DMS 273 (cell line): ENCODE measurements around the gene IL13RA1.
"Not testable (repeated sequence)": the region's sequence is repeated elsewhere in the genome, so short reads cannot be mapped to it uniquely, and the experiment has no call there.

Experiments used
- DNase-seq: peaks from one replicate; lab custom pipeline; 2025; ENCODE audit not compliant: unreplicated experiment; lab: John Stamatoyannopoulos, UW

The IL13RA1 gene

DNA sequence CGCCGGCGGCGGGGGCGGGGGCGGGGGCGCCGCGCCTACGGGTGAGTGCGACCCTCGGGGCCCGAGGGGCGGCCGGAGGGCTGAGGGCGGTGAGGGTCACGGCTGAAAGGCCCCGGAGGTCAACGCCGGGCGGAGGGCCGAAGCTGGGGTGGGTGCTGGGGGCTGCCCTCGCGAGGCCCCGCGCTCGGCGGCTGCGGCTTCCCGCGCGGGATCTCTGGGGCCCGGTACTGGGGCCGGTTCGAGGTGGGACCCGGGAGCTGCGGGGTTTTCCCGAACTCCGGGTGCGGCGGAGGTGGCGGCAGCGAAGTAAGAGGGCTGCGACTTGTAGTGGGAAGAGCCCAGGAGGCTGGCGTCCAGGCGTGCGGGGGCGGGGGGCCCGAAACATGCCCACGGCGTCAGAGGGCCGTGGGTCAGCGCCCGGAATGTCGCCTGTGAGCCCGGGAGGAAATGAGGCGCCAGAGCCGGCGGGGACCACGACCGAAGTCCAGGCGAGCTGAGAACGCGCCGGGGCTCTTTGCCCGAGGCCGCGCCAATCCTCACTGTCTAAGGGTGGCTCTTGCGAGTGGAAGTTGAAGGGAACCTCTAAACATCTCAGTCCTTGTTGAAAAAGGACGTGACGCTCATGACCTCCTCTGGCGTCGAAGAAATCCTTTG lies 407 bp downstream of the IL13RA1 start:
- peak; percentile 49 for DNase-seq

DNA sequence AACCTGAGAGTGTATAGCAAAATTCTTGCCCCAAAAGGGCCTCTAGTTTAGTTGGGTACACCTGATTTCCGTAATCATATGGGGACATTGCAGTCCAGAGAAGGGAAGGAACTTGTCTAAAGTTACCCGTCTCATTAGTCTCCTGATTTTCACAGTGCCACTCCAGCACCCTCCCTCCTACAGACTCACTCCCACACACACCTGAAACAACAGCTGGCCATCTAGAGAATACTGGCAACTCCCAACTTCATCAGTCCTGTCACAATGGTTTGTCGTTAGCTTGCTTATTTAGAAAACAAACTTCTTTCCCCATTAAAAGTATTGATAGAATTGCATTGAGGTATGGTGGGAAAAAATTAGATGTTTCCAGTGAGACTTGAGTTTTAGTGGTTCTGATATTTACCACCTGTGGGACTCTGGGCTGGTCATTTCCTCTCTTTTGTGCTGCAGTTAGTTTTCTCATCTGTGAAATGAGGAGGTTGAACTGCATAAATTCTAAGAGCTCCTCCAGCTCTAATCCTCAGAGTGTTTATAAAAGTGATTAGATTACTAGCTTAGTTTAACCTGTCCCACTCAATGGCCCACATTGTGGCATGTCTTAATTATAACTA lies 1.7 kb downstream of the IL13RA1 start:
- no peak for DNase-seq

DNA sequence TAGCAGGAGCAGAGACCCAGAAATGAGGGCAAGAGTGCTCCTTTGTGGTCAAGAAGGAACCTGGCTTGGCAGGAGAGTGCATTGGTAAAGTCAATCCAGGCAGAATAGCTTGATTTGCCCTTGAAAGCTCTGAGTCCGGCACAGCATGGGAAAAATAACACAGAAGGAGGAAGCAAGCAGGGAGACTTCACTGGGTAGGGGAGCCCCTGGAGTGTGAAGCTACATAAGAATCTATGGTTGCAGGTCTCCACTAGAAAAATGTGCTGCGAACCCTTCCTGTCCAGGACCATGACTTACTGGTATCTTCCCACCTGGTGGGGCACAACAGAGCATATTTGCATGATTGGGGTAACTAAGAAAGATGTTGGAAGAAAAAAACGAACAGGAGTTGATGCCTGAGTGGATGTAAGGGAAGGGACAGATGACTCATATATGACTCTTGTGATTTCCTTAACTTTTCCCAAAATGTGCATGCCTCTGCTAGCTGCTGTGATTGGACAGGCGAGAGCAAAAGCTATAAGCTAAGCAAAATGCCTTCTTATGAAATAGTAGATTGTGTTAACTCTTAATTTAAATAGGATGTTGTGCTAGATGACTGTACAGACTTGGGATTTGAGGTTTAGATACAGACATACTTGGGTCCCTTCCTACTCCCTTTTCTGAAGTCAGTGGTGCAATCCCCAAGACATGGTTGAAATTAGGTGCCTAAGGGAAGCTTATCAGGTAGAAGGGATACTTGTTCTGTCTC lies 3.3 kb downstream of the IL13RA1 start:
- no peak for DNase-seq

DNA sequence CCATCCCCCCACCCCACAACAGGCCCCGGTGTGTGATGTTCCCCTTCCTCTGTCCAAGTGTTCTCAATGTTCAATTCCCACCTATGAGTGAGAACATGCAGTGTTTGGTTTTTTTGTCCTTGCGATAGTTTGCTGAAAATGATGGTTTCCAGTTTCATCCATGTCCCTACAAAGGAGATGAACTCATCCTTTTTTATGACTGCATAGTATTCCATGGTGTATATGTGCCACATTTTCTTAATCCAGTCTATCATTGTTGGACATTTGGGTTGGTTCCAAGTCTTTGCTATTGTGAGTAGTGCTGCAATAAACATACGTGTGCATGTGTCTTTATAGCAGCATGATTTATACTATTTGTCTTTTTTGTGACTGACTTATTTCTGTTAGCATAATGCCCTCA lies 5.1 kb downstream of the IL13RA1 start:
- DNase-seq: not testable (repeated sequence)

DNA sequence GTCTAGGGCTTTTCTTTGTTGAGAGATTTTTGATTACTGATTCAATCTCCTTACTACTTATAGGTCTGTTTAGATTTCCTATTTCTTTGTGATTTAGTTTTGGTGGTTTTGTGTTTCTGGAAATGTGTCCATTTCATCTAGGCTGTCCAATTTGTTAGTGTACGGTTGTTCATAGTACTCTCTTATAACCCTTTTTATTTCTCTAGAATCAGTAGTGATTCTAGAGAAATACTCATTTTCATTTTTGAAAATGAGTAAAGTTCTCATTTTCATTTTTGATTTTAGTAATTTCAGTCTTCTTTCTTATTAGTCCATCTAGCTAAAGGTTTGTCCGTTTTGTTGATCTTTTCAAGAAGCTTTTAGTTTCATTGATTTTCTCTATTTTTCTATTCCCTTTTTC lies 7.5 kb downstream of the IL13RA1 start:
- DNase-seq: no peak

DNA sequence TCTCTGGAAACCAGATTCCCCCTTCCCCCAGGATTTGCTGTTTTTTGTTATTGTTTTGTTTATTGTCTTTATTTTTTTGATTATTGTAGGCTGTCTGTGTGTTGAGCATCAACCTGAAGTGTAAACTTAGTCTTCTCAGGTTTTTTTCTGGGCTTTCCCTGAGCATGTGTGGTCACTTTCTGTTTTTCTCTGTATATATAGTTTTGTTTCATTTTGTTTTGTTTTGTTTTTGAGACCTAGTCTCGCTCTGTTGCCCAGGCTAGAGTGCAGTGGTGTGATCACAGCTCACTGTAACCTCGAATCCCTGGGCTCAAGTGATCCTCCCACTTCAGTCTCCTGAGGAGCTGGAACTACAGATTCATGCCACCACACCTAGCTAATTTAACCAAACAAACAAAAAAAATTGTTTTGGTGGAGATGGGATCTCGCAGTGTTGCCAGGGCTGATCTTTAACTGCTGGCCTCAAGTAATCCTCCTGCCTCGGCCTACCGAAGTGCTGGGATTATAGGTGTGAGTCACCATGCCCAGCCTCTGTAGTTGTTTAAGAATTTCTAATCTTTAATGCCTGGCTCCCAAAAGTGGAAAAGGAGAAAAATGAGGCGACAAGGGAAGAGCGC lies 9.1 kb downstream of the IL13RA1 start:
- DNase-seq: no peak

DNA sequence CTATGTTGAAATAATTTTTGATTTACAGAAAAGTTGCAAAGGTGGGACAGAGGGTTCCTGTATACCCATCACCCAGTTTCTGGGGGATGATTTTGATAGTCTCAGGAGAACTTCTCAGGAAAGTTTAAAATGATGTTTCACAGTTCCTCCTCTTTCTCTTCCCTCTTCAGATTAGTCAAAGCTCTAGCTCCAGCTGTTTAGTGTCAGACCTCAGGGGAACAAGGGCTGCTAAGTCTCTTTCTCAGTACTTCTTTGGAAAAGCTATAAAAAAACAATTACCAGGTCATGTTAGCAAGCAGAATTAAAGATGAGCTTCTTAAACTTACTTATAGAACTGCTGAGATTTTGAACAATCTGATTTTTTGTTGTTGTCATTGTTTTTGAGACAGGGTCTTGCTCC lies 12.2 kb downstream of the IL13RA1 start:
- no peak for DNase-seq

DNA sequence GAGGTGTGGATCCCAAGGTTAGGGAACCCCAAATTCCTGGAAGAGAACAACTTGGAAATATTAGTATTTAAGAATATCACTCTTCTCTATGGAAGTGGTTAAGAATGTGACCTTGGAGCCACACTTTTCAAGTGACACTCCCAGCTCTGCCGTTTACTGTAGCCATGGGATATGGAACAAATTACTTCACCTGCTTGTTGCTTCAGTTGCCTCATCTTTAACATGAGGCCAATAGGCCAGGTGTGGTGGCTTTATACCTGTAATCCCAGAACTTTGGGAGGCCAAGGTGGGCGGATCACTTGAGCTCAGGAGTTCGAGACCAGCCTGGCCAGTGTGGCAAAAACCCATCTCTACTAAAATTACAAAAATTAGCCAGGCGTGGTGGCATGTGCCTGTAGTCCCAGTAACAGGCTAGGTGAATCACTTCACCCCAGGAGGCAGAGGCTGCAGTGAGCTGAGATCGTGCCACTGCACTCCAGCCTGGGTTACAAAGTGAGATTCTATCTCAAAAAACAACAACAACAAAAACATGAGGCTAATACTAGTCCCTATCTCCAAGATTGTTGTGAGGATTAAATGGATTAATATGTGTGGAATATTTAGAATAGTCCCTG lies 13.0 kb downstream of the IL13RA1 start:
- DNase-seq: no peak

DNA sequence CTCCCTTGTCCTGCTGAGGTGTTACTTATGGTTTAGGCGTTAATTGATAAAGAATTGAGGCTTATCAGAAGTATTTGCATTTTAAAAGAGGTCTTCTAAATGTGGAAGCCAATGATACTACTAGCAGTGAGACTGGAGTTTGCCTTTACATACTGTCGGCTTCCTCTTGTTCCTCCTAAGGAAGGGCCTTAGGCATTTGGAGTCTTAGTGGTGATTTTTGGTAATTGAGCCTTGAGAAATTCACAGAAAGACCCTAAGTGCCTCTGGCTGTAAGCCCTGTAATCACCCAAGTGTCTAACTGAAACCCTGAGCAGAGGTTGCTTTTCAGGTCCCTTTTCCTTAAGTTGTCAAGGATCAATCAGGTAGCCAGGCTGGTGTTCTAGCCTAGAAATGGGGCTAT lies 14.8 kb downstream of the IL13RA1 start:
- no peak for DNase-seq

DNA sequence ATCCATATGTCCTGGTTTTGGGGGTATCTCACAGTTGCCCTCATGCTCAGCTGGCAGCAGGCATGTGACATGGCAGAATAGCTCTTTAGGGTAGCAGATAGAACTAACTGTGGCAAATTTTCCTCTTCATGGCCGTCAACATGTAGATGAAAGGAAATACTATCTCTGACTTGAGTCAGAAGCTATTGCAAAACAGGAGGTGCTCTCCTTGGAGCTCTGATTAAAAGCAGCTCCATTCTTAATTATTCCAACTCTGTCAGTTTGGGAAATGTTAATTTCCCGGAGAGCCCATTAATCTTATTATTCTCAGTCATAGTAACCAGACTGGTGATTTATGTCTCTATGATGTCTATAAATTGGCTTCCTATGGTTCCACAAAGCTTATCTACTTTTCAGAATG lies 18.2 kb downstream of the IL13RA1 start:
- no peak for DNase-seq

DNA sequence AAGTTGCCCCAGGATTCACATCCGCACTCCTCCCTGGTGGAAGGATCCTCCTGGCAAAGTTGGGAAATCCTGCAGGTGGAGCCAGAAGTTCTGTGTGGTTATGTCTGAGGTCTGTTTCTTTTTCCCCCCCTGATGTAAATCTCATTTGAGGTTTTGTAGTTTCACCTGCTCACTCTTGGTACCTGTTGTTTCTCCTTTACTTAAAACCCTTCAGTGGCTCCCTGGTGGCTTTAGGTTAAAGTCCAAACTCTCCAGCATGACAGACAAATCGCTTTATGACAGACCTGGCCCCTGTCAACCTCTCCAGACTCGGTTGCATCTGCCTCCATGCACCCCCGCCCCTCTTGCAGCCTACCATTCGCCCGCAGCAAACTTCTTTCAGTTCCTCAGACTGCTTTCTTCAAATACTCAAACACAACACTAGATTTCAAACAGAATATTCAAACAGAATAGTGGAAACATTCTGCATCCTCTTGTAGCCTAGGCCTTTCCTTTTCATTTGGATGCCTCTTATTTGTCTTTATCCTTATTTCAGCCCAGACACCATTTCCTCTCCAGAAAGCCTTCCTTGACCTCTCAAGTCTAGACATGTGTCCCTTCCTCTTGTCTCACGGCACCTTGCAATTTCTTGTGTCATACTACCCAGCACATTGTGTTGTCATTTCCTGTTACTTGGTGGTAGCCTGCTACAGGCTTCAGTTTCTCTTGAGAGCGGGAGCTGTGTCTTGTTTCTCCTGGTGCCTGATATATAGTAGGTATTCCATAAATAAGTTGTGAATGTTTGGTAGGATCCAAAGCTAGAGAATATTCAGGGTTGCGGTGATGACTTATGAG lies 24.8 kb downstream of the IL13RA1 start:
- no peak for DNase-seq

DNA sequence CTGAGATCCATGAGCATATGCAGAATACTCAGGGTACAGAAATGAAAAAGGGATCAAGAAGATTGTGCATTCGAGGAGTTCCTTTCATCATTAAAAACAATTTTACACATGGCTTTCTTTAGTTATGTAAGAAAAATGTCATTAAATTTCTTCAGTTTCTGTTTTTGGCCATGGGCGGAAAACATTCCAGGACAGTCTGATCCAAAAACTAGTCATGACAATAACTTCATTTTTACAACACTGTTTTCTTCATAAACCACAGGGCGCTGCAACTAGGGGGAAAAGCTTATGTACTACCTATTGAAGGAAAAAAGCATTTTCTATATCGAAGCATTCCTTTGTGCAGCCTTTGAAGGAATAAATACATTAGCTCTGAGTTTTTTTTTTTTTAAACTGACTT lies 28.2 kb downstream of the IL13RA1 start:
- DNase-seq: no peak

DNA sequence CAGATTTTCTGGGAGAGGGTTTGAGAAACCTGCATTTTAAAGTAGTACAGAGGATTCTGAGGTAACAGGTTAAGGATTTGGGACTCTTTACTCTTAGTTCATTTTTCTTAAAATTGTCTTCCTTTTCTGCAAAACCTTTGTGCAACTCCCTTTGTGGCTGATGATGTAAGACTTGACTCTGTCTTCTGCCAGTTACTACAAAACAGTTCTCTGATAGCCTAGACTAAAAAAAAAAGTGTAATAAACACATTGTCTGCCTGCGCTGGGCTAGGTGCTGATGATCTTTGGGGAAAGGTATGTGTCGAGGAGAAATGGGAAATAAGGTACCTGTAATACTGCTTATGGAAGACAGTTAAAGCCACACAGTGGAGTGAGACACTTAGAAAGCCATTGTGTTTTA lies 28.7 kb downstream of the IL13RA1 start:
- DNase-seq: no peak

DNA sequence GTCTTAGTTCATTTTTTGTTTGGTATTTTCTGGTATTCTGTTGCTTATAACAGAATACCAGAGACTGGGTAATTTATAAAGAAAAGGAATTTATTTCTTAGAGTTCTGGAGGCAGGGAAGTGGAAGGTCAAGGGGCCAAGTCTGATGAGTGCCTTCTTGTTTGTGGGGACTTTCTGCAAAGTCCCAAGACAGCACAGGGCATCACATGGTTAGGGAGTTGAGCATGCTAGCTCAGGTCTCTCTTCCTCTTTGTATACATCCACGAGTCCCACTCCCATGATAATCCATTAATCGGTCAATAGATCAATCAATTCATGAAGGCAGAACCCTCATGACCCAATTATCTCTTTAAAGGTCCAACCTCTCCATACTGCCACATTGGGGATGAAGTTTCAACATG lies 31.1 kb downstream of the IL13RA1 start:
- no peak for DNase-seq

DNA sequence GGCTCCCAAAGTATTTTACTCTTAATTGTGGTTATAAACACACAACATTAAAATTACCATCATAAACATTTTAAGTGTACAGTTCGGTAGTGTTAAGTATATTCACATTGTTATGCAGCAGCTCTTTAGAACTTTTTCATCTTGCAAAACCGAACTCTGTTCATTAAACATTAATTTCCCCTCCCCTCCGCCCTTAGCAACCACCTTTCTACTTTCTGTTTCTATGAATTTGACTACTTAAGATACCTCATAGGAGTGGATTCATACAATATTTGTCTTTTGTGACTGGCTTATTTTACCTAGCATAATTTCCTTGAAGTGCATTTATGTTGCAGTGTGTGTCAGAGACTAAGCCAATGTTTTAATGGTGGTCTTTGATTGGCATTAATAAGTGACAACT lies 32.6 kb downstream of the IL13RA1 start:
- DNase-seq: no peak

DNA sequence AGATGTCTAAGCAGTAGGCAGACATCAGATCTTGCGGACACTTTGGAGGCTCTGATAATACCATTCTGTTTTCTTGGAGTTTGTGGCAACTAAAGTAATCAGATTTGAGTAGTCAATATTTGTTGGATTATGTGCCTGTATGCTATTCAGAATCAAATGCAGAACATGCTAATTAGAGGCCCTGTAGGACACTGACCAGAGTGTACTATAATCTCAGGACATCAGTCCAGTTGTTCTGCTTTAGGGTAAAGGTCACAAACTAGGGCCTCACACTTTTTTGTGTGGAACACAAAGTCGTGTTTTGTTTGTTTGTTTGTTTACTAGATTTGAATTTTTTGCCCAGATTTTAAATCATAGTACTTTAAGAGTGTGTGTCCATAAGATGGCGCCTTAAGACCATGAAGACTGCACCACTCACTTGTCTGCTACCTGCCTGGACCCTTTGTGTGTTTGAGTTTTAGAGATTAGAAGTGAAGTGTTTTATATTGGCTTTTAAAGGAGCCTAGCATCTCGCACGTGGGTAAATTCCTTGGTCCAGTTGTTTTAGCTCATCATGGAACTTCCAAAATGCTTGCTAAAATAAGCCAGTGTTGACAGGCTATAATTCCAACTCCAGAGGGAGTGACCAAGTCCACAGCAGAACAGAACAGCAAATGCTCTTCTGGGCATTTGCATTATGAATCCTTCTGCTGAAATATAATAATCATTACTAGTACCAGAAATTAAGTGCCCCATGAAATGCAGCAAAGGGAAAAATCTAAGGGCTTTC lies 34.7 kb downstream of the IL13RA1 start:
- DNase-seq: peak; percentile 5

DNA sequence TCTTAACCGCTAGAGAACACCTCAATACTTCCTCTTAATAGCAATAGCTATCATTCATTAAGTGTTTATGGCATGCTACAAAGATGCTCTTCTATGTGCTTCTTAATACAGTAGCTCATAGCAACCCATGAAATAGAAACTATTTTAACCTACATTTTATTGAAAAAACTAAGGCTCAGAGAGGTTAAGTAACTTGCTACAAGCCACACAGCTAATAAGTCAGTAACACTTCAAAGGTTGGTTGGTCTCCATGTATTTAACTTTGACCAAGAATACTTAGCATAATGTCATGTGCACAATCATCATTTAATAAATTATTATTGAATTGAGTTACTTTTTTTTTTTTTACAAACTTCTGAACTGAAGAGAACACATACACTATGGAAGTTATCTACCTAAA lies 36.1 kb downstream of the IL13RA1 start:
- no peak for DNase-seq

DNA sequence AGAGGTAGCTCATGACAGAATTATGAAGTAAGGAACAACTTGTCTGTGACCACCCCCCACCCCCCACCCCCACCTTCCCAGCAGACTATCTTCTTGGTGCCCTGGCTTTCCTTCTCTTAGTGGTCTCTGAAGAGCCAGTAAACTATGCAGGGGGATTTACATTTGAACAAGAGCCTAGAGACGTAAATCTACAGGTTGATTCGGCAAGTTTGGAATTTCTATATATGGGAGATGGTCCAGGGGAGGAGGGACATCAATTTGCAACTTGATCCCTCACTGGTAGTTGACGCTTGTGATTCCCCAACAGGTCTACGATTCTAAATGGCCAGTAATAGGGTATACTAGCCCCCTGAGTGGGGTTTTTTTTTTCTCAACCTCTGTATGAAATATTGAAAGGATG lies 36.7 kb downstream of the IL13RA1 start:
- DNase-seq: no peak

DNA sequence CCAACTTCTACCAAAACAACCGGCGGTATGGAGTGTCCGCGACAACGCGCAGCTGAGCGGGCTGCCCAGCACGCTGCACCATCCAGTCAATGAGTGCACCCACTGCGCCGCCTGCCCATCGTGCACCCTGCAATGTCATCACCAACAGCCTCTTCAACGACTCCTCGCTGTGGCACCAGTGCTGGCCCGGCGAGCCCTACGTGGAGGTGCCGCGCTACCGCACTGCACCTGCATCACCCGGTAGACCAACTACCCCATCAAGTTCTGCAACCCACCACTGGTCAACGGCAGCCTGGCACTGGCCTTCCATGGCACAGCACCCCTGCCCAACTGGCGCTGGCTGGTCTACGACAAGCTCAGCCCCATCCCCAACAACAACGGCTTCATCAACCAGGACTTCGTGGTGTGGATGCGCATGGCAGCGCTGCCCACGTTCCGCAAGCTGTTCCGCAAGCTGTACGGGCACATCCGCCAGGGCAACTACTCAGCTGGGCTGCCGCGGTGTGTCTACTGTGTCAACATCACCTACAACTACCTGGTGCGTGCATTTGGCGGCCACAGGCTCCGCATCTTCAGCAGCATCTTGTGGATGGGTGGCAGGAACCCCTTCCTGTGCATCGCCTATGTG lies 42.8 kb downstream of the IL13RA1 start:
- DNase-seq: no peak

DNA sequence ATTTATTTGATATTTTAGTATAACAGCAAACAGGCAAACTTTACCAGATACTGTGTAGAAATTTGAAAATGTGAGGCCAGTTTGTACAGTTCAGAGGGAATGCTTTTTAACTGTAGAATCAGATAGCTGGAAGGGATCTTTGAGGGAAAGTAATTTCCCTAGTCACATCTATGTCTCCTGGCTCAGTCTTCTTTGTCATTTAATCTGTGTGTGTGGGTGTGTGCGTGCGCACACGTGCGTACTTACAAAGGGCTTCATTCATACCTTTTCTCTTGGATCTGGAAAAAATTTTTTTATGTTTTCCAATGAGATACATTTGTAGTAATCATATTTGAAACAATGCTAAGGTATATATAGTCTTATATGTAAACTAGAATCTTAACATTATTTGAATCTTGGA lies 44.6 kb downstream of the IL13RA1 start:
- no peak for DNase-seq
